Measurements from ENCODE around the gene TMEM140. TPM values are rescaled to one million over a fixed set of nuclear protein-coding genes. Genes with fewer than 3 reads are reported as not detected.

TMEM140 gene
- polyA plus RNA-seq, 1 donor (not counting 4 experiments of a cell fraction or from before 2014, with no cell fraction given) = 0.17 TPM

DNA sequence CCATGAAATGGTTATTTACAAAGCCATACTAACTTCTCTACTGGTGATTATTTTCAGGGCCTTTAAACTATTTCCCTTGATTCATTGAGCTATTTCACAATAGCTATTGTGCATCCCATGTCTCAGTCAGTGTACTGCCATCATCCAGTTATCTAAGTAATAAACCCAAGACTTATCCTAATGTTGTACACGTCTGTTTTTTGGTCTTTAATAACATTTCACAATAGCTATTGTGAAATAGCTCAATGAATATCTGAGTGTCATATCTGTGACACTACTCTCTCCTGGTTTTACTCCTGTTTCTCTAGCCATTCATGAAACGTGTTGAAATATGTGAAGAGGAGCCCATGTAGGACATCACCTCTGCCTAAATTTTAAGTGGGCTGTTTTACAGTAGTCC, 36.5 kb upstream of the TMEM140 start:
- H3K9me3 ChIP-seq (ENCODE audit: control insufficient read depth, low read depth, low read length) = no peaks in the 10 kb centered on the region
- no peaks in the 10 kb centered on the region for H3K79me2 ChIP-seq (ENCODE audit: control insufficient read depth, insufficient read depth, low read length)
- H3K4me1 ChIP-seq (ENCODE audit: control insufficient read depth, extremely low read depth, insufficient read depth, low read length) = no peaks in the 10 kb centered on the region
- H3K9ac ChIP-seq (ENCODE audit: control insufficient read depth, extremely low read depth, insufficient read depth, low read length) = no peak overlapping the region
- no peaks in the 10 kb centered on the region for H4K20me1 ChIP-seq (ENCODE audit: control insufficient read depth, extremely low read depth, insufficient read depth, low read length)
- TF ChIP-seq, protein P1, sequence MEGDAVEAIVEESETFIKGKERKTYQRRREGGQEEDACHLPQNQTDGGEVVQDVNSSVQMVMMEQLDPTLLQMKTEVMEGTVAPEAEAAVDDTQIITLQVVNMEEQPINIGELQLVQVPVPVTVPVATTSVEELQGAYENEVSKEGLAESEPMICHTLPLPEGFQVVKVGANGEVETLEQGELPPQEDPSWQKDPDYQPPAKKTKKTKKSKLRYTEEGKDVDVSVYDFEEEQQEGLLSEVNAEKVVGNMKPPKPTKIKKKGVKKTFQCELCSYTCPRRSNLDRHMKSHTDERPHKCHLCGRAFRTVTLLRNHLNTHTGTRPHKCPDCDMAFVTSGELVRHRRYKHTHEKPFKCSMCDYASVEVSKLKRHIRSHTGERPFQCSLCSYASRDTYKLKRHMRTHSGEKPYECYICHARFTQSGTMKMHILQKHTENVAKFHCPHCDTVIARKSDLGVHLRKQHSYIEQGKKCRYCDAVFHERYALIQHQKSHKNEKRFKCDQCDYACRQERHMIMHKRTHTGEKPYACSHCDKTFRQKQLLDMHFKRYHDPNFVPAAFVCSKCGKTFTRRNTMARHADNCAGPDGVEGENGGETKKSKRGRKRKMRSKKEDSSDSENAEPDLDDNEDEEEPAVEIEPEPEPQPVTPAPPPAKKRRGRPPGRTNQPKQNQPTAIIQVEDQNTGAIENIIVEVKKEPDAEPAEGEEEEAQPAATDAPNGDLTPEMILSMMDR (optimal IDR thresholded peaks at IDR 0.05 in 1 of 3, IDR thresholded peaks at IDR 0.05 in 1 of 3, conservative IDR thresholded peaks at IDR 0.05 in 1 of 3; ENCODE audit: extremely low read depth in 1 of 3, insufficient read depth in 2 of 3, low read length in 3 of 3) = no peak
- no peak for TF ChIP-seq EZH2 (IDR thresholded peaks at IDR 0.05; ENCODE audit: low read length)
- DNase-seq (ENCODE audit: low read depth, low spot score) (no peak), FAIRE-seq (no peak)
- no peaks in the 10 kb centered on the region for H3K36me3 ChIP-seq (ENCODE audit: control insufficient read depth in 2 of 2, extremely low read depth in 1 of 2, insufficient read depth in 2 of 2, low read length in 2 of 2)
- no peaks in the 10 kb centered on the region for H3K9me1 ChIP-seq (ENCODE audit: control insufficient read depth, extremely low read depth, insufficient read depth, low read length)
- H2AFZ ChIP-seq (ENCODE audit: control insufficient read depth, low read length) = no peak overlapping the region
- no peaks in the 10 kb centered on the region for H3K27me3 ChIP-seq (ENCODE audit: control insufficient read depth, extremely low read depth, insufficient read depth, low read length)
- dilution Hi-C loops (cut with MboI; ENCODE audit: extremely low pct_ligation_motif_present, low sequenced_read_pairs) = no loop called here
- no peak overlapping the region for H3K4me2 ChIP-seq (ENCODE audit: control insufficient read depth, extremely low read depth, insufficient read depth, low read depth, low read length)
- H3K27ac ChIP-seq (ENCODE audit: control insufficient read depth, insufficient read depth, low read length) = no peak overlapping the region
- H3K4me3 ChIP-seq (ENCODE audit: control insufficient read depth in 2 of 3, extremely low read depth in 1 of 3, insufficient read depth in 2 of 3, low read depth in 1 of 3, low read length in 3 of 3) = no peak overlapping the region

DNA sequence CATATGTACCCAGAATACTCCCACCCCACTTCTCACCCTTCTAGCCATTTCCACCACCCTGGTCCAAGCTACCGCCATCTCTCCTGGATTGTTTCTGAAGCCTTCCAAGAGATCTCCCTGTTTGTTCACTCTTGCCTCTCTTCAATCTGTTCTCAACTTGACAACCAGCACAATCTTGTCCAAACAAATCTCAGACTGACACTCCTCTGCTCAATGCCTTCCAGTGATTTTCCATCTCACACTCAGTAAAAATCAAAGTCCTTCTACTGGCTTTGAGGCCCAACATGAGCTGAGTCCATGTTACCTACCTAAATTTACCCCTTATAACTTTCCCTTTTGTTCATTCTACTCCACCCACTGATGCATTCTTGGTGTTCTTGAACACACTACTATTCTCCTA, 33.2 kb upstream of the TMEM140 start:
- Histone ChIP-seq H4K20me1 (ENCODE audit: control insufficient read depth, extremely low read depth, insufficient read depth, low read length) (no peaks in the 10 kb centered on the region), H3K4me2 (ENCODE audit: control insufficient read depth, extremely low read depth, insufficient read depth, low read depth, low read length) (no peak overlapping the region), H3K27me3 (ENCODE audit: control insufficient read depth, extremely low read depth, insufficient read depth, low read length) (no peaks in the 10 kb centered on the region), H3K9ac (ENCODE audit: control insufficient read depth, extremely low read depth, insufficient read depth, low read length) (no peak overlapping the region), H3K9me3 (ENCODE audit: control insufficient read depth, low read depth, low read length) (no peaks in the 10 kb centered on the region), H3K79me2 (ENCODE audit: control insufficient read depth, insufficient read depth, low read length) (no peaks in the 10 kb centered on the region), H3K4me3 (ENCODE audit: control insufficient read depth in 2 of 3, extremely low read depth in 1 of 3, insufficient read depth in 2 of 3, low read depth in 1 of 3, low read length in 3 of 3) (no peak overlapping the region), H3K9me1 (ENCODE audit: control insufficient read depth, extremely low read depth, insufficient read depth, low read length) (no peaks in the 10 kb centered on the region), H3K36me3 (ENCODE audit: control insufficient read depth in 2 of 2, extremely low read depth in 1 of 2, insufficient read depth in 2 of 2, low read length in 2 of 2) (no peaks in the 10 kb centered on the region), H3K4me1 (ENCODE audit: control insufficient read depth, extremely low read depth, insufficient read depth, low read length) (no peaks in the 10 kb centered on the region), H2AFZ (ENCODE audit: control insufficient read depth, low read length) (no peak overlapping the region), H3K27ac (ENCODE audit: control insufficient read depth, insufficient read depth, low read length) (no peak overlapping the region)
- DNase-seq (ENCODE audit: low read depth, low spot score) = no peak
- FAIRE-seq = no peak
- dilution Hi-C loops (cut with MboI; ENCODE audit: extremely low pct_ligation_motif_present, low sequenced_read_pairs) = no loop called here
- TF ChIP-seq, protein P1 (optimal IDR thresholded peaks at IDR 0.05 in 1 of 3, IDR thresholded peaks at IDR 0.05 in 1 of 3, conservative IDR thresholded peaks at IDR 0.05 in 1 of 3; ENCODE audit: extremely low read depth in 1 of 3, insufficient read depth in 2 of 3, low read length in 3 of 3) = no peak
- TF ChIP-seq EZH2 (IDR thresholded peaks at IDR 0.05; ENCODE audit: low read length) = no peak
